ENCODE results near the gene ENTPD6.

Gene ENTPD6

GRCh38 chr20:25209400-25209799 lies 13.9 kb downstream of the ENTPD6 start:
- Histone ChIP-seq H4K8ac (ENCODE audit: low read length) (no peak overlapping the region), H3K23ac (ENCODE audit: low read length in 2 of 2) (no peak overlapping the region), H3K27ac (ENCODE audit: low read length, poor library complexity, severe bottlenecking) (no peak overlapping the region), H2BK12ac (ENCODE audit: low read length in 2 of 2) (no peak overlapping the region), H2AK5ac (ENCODE audit: low read length, severe bottlenecking) (no peak overlapping the region), H3K4me2 (ENCODE audit: low read length, poor library complexity, severe bottlenecking) (no peak overlapping the region), H3K36me3 (ENCODE audit: control insufficient read depth in 1 of 2, insufficient read depth in 2 of 2, low read depth in 1 of 2, low read length in 2 of 2) (peaks cover 43 to 61% of the 10 kb centered on the region in 2 experiments), H3K79me1 (replicated peaks; ENCODE audit: low read length, poor library complexity, severe bottlenecking) (peaks cover 35% of the 10 kb centered on the region), H3K14ac (ENCODE audit: low read length in 2 of 2) (no peak overlapping the region), H2AFZ (ENCODE audit: low read depth, low read length) (no peak overlapping the region), H3K9ac (ENCODE audit: low read length) (no peak overlapping the region), H3K4ac (ENCODE audit: low read depth in 1 of 2, low read length in 2 of 2) (no peak overlapping the region), H2BK15ac (ENCODE audit: low read depth, poor library complexity, severe bottlenecking) (no peak overlapping the region), H3K27me3 (ENCODE audit: control insufficient read depth in 1 of 2, insufficient read depth in 1 of 2, low read length in 2 of 2) (no peaks in the 10 kb centered on the region), H3K4me3 (ENCODE audit: insufficient read depth in 1 of 2, low read depth in 1 of 2, low read length in 2 of 2) (no peak overlapping the region), H2BK120ac (ENCODE audit: low read depth, low read length) (no peak overlapping the region), H4K91ac (ENCODE audit: low read length) (no peak overlapping the region), H3K9me3 (ENCODE audit: control insufficient read depth, low read length) (no peaks in the 10 kb centered on the region), H3K4me1 (ENCODE audit: control insufficient read depth, insufficient read depth, low read depth, low read length) (peaks cover 25% of the 10 kb centered on the region), H3K18ac (ENCODE audit: low read depth in 1 of 2, low read length in 2 of 2) (no peak overlapping the region), H2BK5ac (ENCODE audit: low read depth, low read length, poor library complexity, severe bottlenecking) (no peak overlapping the region)
- 71% methylated on average over 1 of the region's 1 CpG for WGBS
- DNase-seq: no peak

GRCh38 chr20:25209911-25210310 lies 14.4 kb downstream of the ENTPD6 start:
- no peak overlapping the region for H4K8ac ChIP-seq (ENCODE audit: low read length)

GRCh38 chr20:25211273-25211672 lies 15.8 kb downstream of the ENTPD6 start:
- no peak overlapping the region for H3K18ac ChIP-seq (ENCODE audit: low read depth in 1 of 2, low read length in 2 of 2)
- no peak overlapping the region for H3K14ac ChIP-seq (ENCODE audit: low read length in 2 of 2)
- no peak overlapping the region for H2BK12ac ChIP-seq (ENCODE audit: low read length in 2 of 2)
- H3K27me3 ChIP-seq (ENCODE audit: control insufficient read depth in 1 of 2, insufficient read depth in 1 of 2, low read length in 2 of 2): no peaks in the 10 kb centered on the region
- no peak overlapping the region for H3K4ac ChIP-seq (ENCODE audit: low read depth in 1 of 2, low read length in 2 of 2)
- no peak overlapping the region for H4K91ac ChIP-seq (ENCODE audit: low read length)
- H4K8ac ChIP-seq (ENCODE audit: low read length): no peak overlapping the region
- no peak overlapping the region for H3K4me2 ChIP-seq (ENCODE audit: low read length, poor library complexity, severe bottlenecking)
- no peak overlapping the region for H3K23ac ChIP-seq (ENCODE audit: low read length in 2 of 2)
- no peak overlapping the region for H3K4me3 ChIP-seq (ENCODE audit: insufficient read depth in 1 of 2, low read depth in 1 of 2, low read length in 2 of 2)
- peaks cover 33% of the 10 kb centered on the region for H3K79me1 ChIP-seq (replicated peaks; ENCODE audit: low read length, poor library complexity, severe bottlenecking)
- peaks cover 62 to 66% of the 10 kb centered on the region in 2 experiments for H3K36me3 ChIP-seq (ENCODE audit: control insufficient read depth in 1 of 2, insufficient read depth in 2 of 2, low read depth in 1 of 2, low read length in 2 of 2)
- no peak for DNase-seq
- H3K9ac ChIP-seq (ENCODE audit: low read length): no peak overlapping the region
- WGBS: 91% methylated on average over 7 of the region's 7 CpGs
- H3K4me1 ChIP-seq (ENCODE audit: control insufficient read depth, insufficient read depth, low read depth, low read length): peaks cover 11% of the 10 kb centered on the region
- H3K27ac ChIP-seq (ENCODE audit: low read length, poor library complexity, severe bottlenecking): no peak overlapping the region
- H2AFZ ChIP-seq (ENCODE audit: low read depth, low read length): no peak overlapping the region
- no peak overlapping the region for H2BK5ac ChIP-seq (ENCODE audit: low read depth, low read length, poor library complexity, severe bottlenecking)
- H2BK120ac ChIP-seq (ENCODE audit: low read depth, low read length): no peak overlapping the region
- no peak overlapping the region for H2BK15ac ChIP-seq (ENCODE audit: low read depth, poor library complexity, severe bottlenecking)
- H2AK5ac ChIP-seq (ENCODE audit: low read length, severe bottlenecking): no peak overlapping the region
- no peaks in the 10 kb centered on the region for H3K9me3 ChIP-seq (ENCODE audit: control insufficient read depth, low read length)

More at GRCh38 chr20:25209911-25210310, 14.4 kb downstream of the ENTPD6 start:
- Histone ChIP-seq H3K18ac (ENCODE audit: low read depth in 1 of 2, low read length in 2 of 2) (no peak overlapping the region), H3K36me3 (ENCODE audit: control insufficient read depth in 1 of 2, insufficient read depth in 2 of 2, low read depth in 1 of 2, low read length in 2 of 2) (peaks cover 48 to 64% of the 10 kb centered on the region in 2 experiments), H2AFZ (ENCODE audit: low read depth, low read length) (no peak overlapping the region), H2BK120ac (ENCODE audit: low read depth, low read length) (no peak overlapping the region), H3K9ac (ENCODE audit: low read length) (no peak overlapping the region), H4K91ac (ENCODE audit: low read length) (no peak overlapping the region), H2BK5ac (ENCODE audit: low read depth, low read length, poor library complexity, severe bottlenecking) (no peak overlapping the region), H3K79me1 (replicated peaks; ENCODE audit: low read length, poor library complexity, severe bottlenecking) (peaks cover 35% of the 10 kb centered on the region), H2BK12ac (ENCODE audit: low read length in 2 of 2) (no peak overlapping the region), H3K23ac (ENCODE audit: low read length in 2 of 2) (no peak overlapping the region), H3K27ac (ENCODE audit: low read length, poor library complexity, severe bottlenecking) (no peak overlapping the region), H3K4me2 (ENCODE audit: low read length, poor library complexity, severe bottlenecking) (no peak overlapping the region), H3K14ac (ENCODE audit: low read length in 2 of 2) (no peak overlapping the region), H3K27me3 (ENCODE audit: control insufficient read depth in 1 of 2, insufficient read depth in 1 of 2, low read length in 2 of 2) (no peaks in the 10 kb centered on the region), H3K4ac (ENCODE audit: low read depth in 1 of 2, low read length in 2 of 2) (no peak overlapping the region), H3K4me1 (ENCODE audit: control insufficient read depth, insufficient read depth, low read depth, low read length) (peaks cover 21% of the 10 kb centered on the region), H3K4me3 (ENCODE audit: insufficient read depth in 1 of 2, low read depth in 1 of 2, low read length in 2 of 2) (no peak overlapping the region), H2AK5ac (ENCODE audit: low read length, severe bottlenecking) (no peak overlapping the region), H2BK15ac (ENCODE audit: low read depth, poor library complexity, severe bottlenecking) (no peak overlapping the region), H3K9me3 (ENCODE audit: control insufficient read depth, low read length) (no peaks in the 10 kb centered on the region)
- WGBS: 96% methylated on average over 10 of the region's 12 CpGs
- no peak for DNase-seq

- Histone ChIP-seq H2AFZ (ENCODE audit: low read depth, low read length) (no peak overlapping the region), H2BK5ac (ENCODE audit: low read depth, low read length, poor library complexity, severe bottlenecking) (no peak overlapping the region), H3K23ac (ENCODE audit: low read length in 2 of 2) (no peak overlapping the region), H3K4me3 (ENCODE audit: insufficient read depth in 1 of 2, low read depth in 1 of 2, low read length in 2 of 2) (no peak overlapping the region), H2BK120ac (ENCODE audit: low read depth, low read length) (no peak overlapping the region), H4K91ac (ENCODE audit: low read length) (no peak overlapping the region), H3K79me1 (replicated peaks; ENCODE audit: low read length, poor library complexity, severe bottlenecking) (peaks cover 26% of the 10 kb centered on the region), H3K27ac (ENCODE audit: low read length, poor library complexity, severe bottlenecking) (no peak overlapping the region), H3K9me3 (ENCODE audit: control insufficient read depth, low read length) (no peaks in the 10 kb centered on the region), H4K8ac (ENCODE audit: low read length) (no peak overlapping the region), H3K4me1 (ENCODE audit: control insufficient read depth, insufficient read depth, low read depth, low read length) (peaks cover 7% of the 10 kb centered on the region), H2BK15ac (ENCODE audit: low read depth, poor library complexity, severe bottlenecking) (no peak overlapping the region), H3K14ac (ENCODE audit: low read length in 2 of 2) (no peak overlapping the region), H2AK5ac (ENCODE audit: low read length, severe bottlenecking) (no peak overlapping the region), H3K36me3 (ENCODE audit: control insufficient read depth in 1 of 2, insufficient read depth in 2 of 2, low read depth in 1 of 2, low read length in 2 of 2) (peaks cover 68 to 70% of the 10 kb centered on the region in 2 experiments), H2BK12ac (ENCODE audit: low read length in 2 of 2) (no peak overlapping the region), H3K18ac (ENCODE audit: low read depth in 1 of 2, low read length in 2 of 2) (no peak overlapping the region), H3K9ac (ENCODE audit: low read length) (no peak overlapping the region), H3K27me3 (ENCODE audit: control insufficient read depth in 1 of 2, insufficient read depth in 1 of 2, low read length in 2 of 2) (no peaks in the 10 kb centered on the region), H3K4ac (ENCODE audit: low read depth in 1 of 2, low read length in 2 of 2) (no peak overlapping the region), H3K4me2 (ENCODE audit: low read length, poor library complexity, severe bottlenecking) (no peak overlapping the region)
- DNase-seq: no peak
- WGBS: 90% methylated on average over 5 of the region's 5 CpGs
These were observed 16.7 kb downstream of the ENTPD6 start for GRCh38 chr20:25212242-25212641.
